Tibial nerve (tissue), 4 donors: ENCODE results near the gene CCDC179. TPM values are rescaled to one million over a fixed set of nuclear protein-coding genes. Genes with fewer than 3 reads are reported as not detected.

Source experiments
- DNase-seq, 2 donors: peaks; one replicate each; pipeline ENCODE4 v3.0.0-alpha.2; 2019; ENCODE audit warnings: low spot score in 2 of 2
- H3K27ac ChIP-seq, 4 donors: fragments of 200-600 bp; sonication (generic) in 3 of 4; one replicate each; pipeline ENCODE4 v1.5.1; 2017 to 2019; ENCODE audit warnings: mild to moderate bottlenecking in 1 of 4
- H3K27me3 ChIP-seq, 2 donors: fragments of 200-600 bp; sonication (generic) in 1 of 2; one replicate each; pipeline versions ENCODE4 v1.5.1 to v1.6.0; 2017 to 2019
- H3K36me3 ChIP-seq, 3 donors: fragments of 200-600 bp; sonication (generic); one replicate each; pipeline ENCODE4 v1.5.1; 2018 to 2019
- H3K4me1 ChIP-seq, 4 donors: fragments of 200-600 bp; sonication (generic) in 3 of 4; one replicate each; pipeline ENCODE4 v1.5.1; 2017 to 2019
- H3K4me3 ChIP-seq, 4 donors: fragments of 200-600 bp; sonication (generic) in 3 of 4; one replicate each; pipeline ENCODE4 v1.5.1; 2017 to 2019; ENCODE audit warnings: mild to moderate bottlenecking in 1 of 4, moderate library complexity in 1 of 4
- H3K9me3 ChIP-seq, 4 donors: fragments of 200-600 bp; sonication (generic) in 3 of 4; one replicate each; pipeline ENCODE4 v1.5.1; 2017 to 2019
- EP300 ChIP-seq, 2 donors: sonication (generic); formaldehyde crosslinking; IDR thresholded peaks; one replicate each; pipeline ENCODE4 v1.6.1; 2017; ENCODE audit warnings: antibody characterized with exemption in 2 of 2, mild to moderate bottlenecking in 1 of 2
- POLR2A ChIP-seq, 2 donors: fragments of 450-650 bp; IDR thresholded peaks; one replicate each; pipeline ENCODE4 v1.6.1; 2017; ENCODE audit warnings: antibody characterized with exemption in 2 of 2, mild to moderate bottlenecking in 2 of 2, moderate library complexity in 2 of 2
- WGBS, 2 donors: methylation state at CpG; one replicate each; pipeline ENCODE4 v1.1.5; 2018; 5-methylcytosine and 5-hydroxymethylcytosine counted together
- total RNA-seq, 4 donors: library from RNA; depleted of rRNA; stranded (reverse); fragments of >200 nt; gene quantifications; one replicate each; pipeline ENCODE4 v1.1.0, GENCODE V29; 2016
- TF ChIP-seq, protein P1 (sequence below), 5 experiments: fragments of 200-600 bp in 3 of 5; fragments of 450-650 bp in 2 of 5; sonication (generic) in 3 of 5; IDR thresholded peaks; one replicate each; pipeline ENCODE4 v1.5.1; 2016 to 2019; ENCODE audit warnings: antibody characterized with exemption in 5 of 5, mild to moderate bottlenecking in 3 of 5, moderate library complexity in 2 of 5

CCDC179 gene
- total RNA-seq, 4 donors from 2014 or later: not detected

DNA sequence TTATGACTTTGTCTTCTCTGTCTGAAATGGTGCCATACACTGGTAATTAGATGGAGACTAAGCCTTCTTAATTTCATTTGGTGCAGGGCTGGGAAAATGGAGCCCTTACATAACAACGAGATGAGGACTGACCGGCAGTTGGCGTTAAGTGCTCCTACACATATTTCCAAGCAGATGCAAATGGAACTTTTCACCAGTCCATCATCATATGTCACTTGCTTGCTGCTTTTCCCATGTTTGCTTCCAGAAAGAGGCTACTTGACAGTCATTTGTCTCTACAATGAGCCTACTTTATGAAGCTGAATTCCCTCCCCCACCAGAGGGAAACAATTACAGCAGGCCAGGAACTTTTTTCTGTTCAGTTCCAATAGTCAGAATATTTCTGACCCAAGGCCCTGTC, 63.2 kb downstream of the CCDC179 start:
- H3K36me3 ChIP-seq: no peaks in the 10 kb centered on the region
- 71 to 73% methylated on average over 3 of the region's 3 CpGs for WGBS, 2 donors
- no peak for DNase-seq

More for the DNA sequence above, 63.2 kb downstream of the CCDC179 start:
- Histone ChIP-seq H3K9me3 (no peaks in the 10 kb centered on the region), H3K4me1 (peaks cover 0 to 15% (median 5%) of the 10 kb centered on the region in 4 donors), H3K4me3 (no peak overlapping the region), H3K27ac (no peak overlapping the region), H3K27me3 (no peaks in the 10 kb centered on the region)
- TF ChIP-seq POLR2A (IDR thresholded peaks at IDR 0.05) (no peak), EP300 (IDR thresholded peaks at IDR 0.05) (no peak)
- TF ChIP-seq, protein P1, sequence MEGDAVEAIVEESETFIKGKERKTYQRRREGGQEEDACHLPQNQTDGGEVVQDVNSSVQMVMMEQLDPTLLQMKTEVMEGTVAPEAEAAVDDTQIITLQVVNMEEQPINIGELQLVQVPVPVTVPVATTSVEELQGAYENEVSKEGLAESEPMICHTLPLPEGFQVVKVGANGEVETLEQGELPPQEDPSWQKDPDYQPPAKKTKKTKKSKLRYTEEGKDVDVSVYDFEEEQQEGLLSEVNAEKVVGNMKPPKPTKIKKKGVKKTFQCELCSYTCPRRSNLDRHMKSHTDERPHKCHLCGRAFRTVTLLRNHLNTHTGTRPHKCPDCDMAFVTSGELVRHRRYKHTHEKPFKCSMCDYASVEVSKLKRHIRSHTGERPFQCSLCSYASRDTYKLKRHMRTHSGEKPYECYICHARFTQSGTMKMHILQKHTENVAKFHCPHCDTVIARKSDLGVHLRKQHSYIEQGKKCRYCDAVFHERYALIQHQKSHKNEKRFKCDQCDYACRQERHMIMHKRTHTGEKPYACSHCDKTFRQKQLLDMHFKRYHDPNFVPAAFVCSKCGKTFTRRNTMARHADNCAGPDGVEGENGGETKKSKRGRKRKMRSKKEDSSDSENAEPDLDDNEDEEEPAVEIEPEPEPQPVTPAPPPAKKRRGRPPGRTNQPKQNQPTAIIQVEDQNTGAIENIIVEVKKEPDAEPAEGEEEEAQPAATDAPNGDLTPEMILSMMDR (IDR thresholded peaks at IDR 0.05): no peak

Other genes with a start within 250 kb of the CCDC179 start
- gene FANCF, start 234.7 kb downstream of the CCDC179 start, total RNA-seq: 10 to 100 TPM in 1 of 4 donors, 1 to 10 TPM in 3; 6.9 to 10.0 (median 8.9) TPM
- 10 to 100 TPM in 3 of 4 donors, 1 to 10 TPM in 1; 9.3 to 41.5 (median 18.0) TPM for gene GAS2, start 193.9 kb downstream of the CCDC179 start, total RNA-seq
- 10 to 100 TPM; 16.8 to 32.7 (median 22.6) TPM for gene SVIP, start 30.7 kb downstream of the CCDC179 start, total RNA-seq